CD14-positive monocyte (primary cell): Measurements from ENCODE around the gene ERBB3. TPM values are rescaled to one million over a fixed set of nuclear protein-coding genes. Genes with fewer than 3 reads are reported as not detected.

Experiments
- DNase-seq, 3 donors: peaks; one replicate each; pipeline ENCODE4 v3.0.0-alpha.2; 2011 to 2022
- H2AFZ ChIP-seq: 2 replicates; pipeline ENCODE4 v1.6.0; 2012; ENCODE audit warnings: mild to moderate bottlenecking, low read depth, low read length, inconsistent platforms; ENCODE audit not compliant: insufficient read depth, poor library complexity, severe bottlenecking
- H3K27ac ChIP-seq, 2 donors: 1 replicate in 1 of 2; 2 replicates in 1 of 2; pipeline ENCODE4 v1.5.1; 2012 to 2013; ENCODE audit warnings: low read length in 2 of 2, control low read depth in 1 of 2, inconsistent platforms in 1 of 2, low read depth in 1 of 2, mild to moderate bottlenecking in 1 of 2
- H3K27me3 ChIP-seq, 2 donors: one replicate each; pipeline versions ENCODE4 v1.6.0 to v1.6.1; 2011 to 2013; ENCODE audit warnings: low read length in 2 of 2; ENCODE audit not compliant: control insufficient read depth in 2 of 2, insufficient read depth in 2 of 2
- H3K36me3 ChIP-seq, 2 donors: replicated peaks in 1 of 2; 1 replicate in 1 of 2; 2 replicates in 1 of 2; pipeline versions ENCODE4 v1.5.1 to v1.6.1; 2012 to 2013; ENCODE audit warnings: low read length in 2 of 2, control low read depth in 1 of 2, inconsistent platforms in 1 of 2, mild to moderate bottlenecking in 1 of 2; ENCODE audit not compliant: insufficient read depth in 2 of 2, control insufficient read depth in 1 of 2
- H3K4me1 ChIP-seq, 2 donors: 1 replicate in 1 of 2; 2 replicates in 1 of 2; pipeline versions ENCODE4 v1.5.1 to v1.6.1; 2012 to 2013; ENCODE audit warnings: low read length in 2 of 2, control low read depth in 1 of 2, inconsistent platforms in 1 of 2, mild to moderate bottlenecking in 1 of 2, moderate library complexity in 1 of 2; ENCODE audit not compliant: insufficient read depth in 2 of 2, control insufficient read depth in 1 of 2
- H3K4me2 ChIP-seq: replicated peaks from 2 replicates; pipeline ENCODE3; 2012; ENCODE audit warnings: low read length, moderate library complexity, mild to moderate bottlenecking; ENCODE audit not compliant: poor library complexity, severe bottlenecking; ENCODE audit errors: extremely low read depth
- H3K4me3 ChIP-seq, 3 experiments: fragments of 200-600 bp in 1 of 3; sonication (generic) in 1 of 3; replicated peaks in 1 of 3; 1 replicate in 2 of 3; 2 replicates in 1 of 3; pipeline ENCODE4 v1.5.1; 2011 to 2013; ENCODE audit warnings: low read length in 3 of 3, mild to moderate bottlenecking in 3 of 3, control low read depth in 2 of 3, low read depth in 2 of 3, inconsistent platforms in 1 of 3, moderate library complexity in 1 of 3
- H3K79me2 ChIP-seq: 2 replicates; pipeline ENCODE4 v1.6.0; 2012; ENCODE audit warnings: mild to moderate bottlenecking, control low read depth, inconsistent platforms, low read length, moderate library complexity; ENCODE audit not compliant: insufficient read depth
- H3K9ac ChIP-seq: 2 replicates; pipeline ENCODE4 v1.6.0; 2017; ENCODE audit warnings: low read length, mild to moderate bottlenecking; ENCODE audit not compliant: insufficient read depth, poor library complexity, severe bottlenecking
- H3K9me3 ChIP-seq, 2 donors: replicated peaks in 1 of 2; 1 replicate in 1 of 2; 2 replicates in 1 of 2; pipeline versions ENCODE4 v1.5.1 to v1.6.1; 2012 to 2013; ENCODE audit warnings: low read length in 2 of 2, control low read depth in 1 of 2; ENCODE audit not compliant: control insufficient read depth in 1 of 2, insufficient read depth in 1 of 2
- H4K20me1 ChIP-seq: 2 replicates; pipeline ENCODE4 v1.6.0; 2012; ENCODE audit warnings: mild to moderate bottlenecking, low read length, control low read depth, moderate library complexity; ENCODE audit not compliant: insufficient read depth
- H3K27ac Mint-ChIP-seq, 7 donors: one replicate each; pipeline ENCODE4 v1.8.0; 2020; ENCODE audit warnings: mild to moderate bottlenecking in 7 of 7, mixed read lengths in 7 of 7, moderate library complexity in 6 of 7, inconsistent platforms in 2 of 7
- H3K27me3 Mint-ChIP-seq, 3 donors: one replicate each; pipeline ENCODE4 v1.8.0; 2021 to 2022; ENCODE audit warnings: low read depth in 3 of 3, mild to moderate bottlenecking in 3 of 3, mixed read lengths in 3 of 3, moderate library complexity in 3 of 3, inconsistent platforms in 1 of 3
- H3K36me3 Mint-ChIP-seq, 2 donors: one replicate each; pipeline ENCODE4 v1.8.0; 2020; ENCODE audit warnings: mixed read lengths in 2 of 2, inconsistent platforms in 1 of 2, mild to moderate bottlenecking in 1 of 2
- H3K4me1 Mint-ChIP-seq: one replicate; pipeline ENCODE4 v1.8.0; 2020; ENCODE audit warnings: mild to moderate bottlenecking, mixed read lengths
- H3K4me3 Mint-ChIP-seq, 2 donors: one replicate each; pipeline ENCODE4 v1.8.0; 2020; ENCODE audit warnings: mild to moderate bottlenecking in 2 of 2, mixed read lengths in 2 of 2, moderate library complexity in 1 of 2
- H3K9me3 Mint-ChIP-seq, 7 donors: one replicate each; pipeline ENCODE4 v1.8.0; 2020 to 2022; ENCODE audit warnings: mixed read lengths in 7 of 7, mild to moderate bottlenecking in 6 of 7, moderate library complexity in 6 of 7, inconsistent platforms in 2 of 7
- CTCF ChIP-seq: fragments of 200-600 bp; IDR thresholded peaks from one replicate; pipeline ENCODE4 v1.8.0; 2022; ENCODE audit warnings: antibody characterized with exemption, mild to moderate bottlenecking
- WGBS: methylation state at CpG from one replicate; pipeline ENCODE4 v1.1.5; 2013; ENCODE audit warnings: missing lambda C conversion rate; ENCODE audit not compliant: insufficient coverage; 5-methylcytosine and 5-hydroxymethylcytosine counted together
- intact Hi-C, 2 donors: fragments of 100-400 bp; cut with micrococcal nuclease; formaldehyde crosslinking; loops; one replicate each; pipeline versions ENCODE4 v1.15.0 to v1.15.1; 2023
- polyA plus RNA-seq, 3 donors: library from polyadenylated mRNA; depleted of rRNA in 1 of 3; unstranded in 2 of 3; stranded (reverse) in 1 of 3; fragments of 300-500 nt in 2 of 3; fragments of >200 nt in 1 of 3; fragmentation: Illumina TruSeq in 2 of 3; gene quantifications; 1 replicate in 2 of 3; 2 replicates in 1 of 3; pipeline ENCODE4 v1.2.3, GENCODE V29; 2012 to 2021

ERBB3 gene
- polyA plus RNA-seq, 3 donors = 0.01 TPM; not detected in 2

- Histone ChIP-seq H3K9ac (no peak overlapping the region), H3K4me1 (peaks cover 20 to 21% of the 10 kb centered on the region in 2 donors), H3K27ac (no peak overlapping the region), H3K27me3 (peaks cover 6 to 30% of the 10 kb centered on the region in 2 donors), H3K4me2 (peak overlapping the region; percentile 76), H3K36me3 (no peaks in the 10 kb centered on the region), H3K79me2 (no peaks in the 10 kb centered on the region), H2AFZ (peak overlapping the region; percentile 84), H4K20me1 (no peaks in the 10 kb centered on the region), H3K9me3 (no peaks in the 10 kb centered on the region), H3K4me3 (no peak overlapping the region)
- Mint-ChIP-seq H3K27me3 (peaks cover 18 to 48% (median 41%) of the 10 kb centered on the region in 3 donors), H3K36me3 (peaks cover 3 to 5% of the 10 kb centered on the region in 2 donors), H3K4me1 (peaks cover 19% of the 10 kb centered on the region), H3K27ac (no peak overlapping the region), H3K9me3 (peaks cover 0 to 5% (median 0%) of the 10 kb centered on the region in 7 donors), H3K4me3 (peak overlapping the region; percentile 84 to 93)
- intact Hi-C loops = no loop called here
- TF ChIP-seq CTCF = no peak
- DNase-seq = no peak
- no CpG with 5 or more reads among the region's 1 CpG for WGBS
Measured at GRCh38 chr12:56078427-56078826, 1.5 kb upstream of the ERBB3 start.

GRCh38 chr12:56078931-56079722 lies 838 bp upstream of the ERBB3 start:
- peak overlapping the region; percentile 84 to 93 for H3K4me3 Mint-ChIP-seq
- H3K9me3 Mint-ChIP-seq = peaks cover 0 to 5% (median 0%) of the 10 kb centered on the region in 7 donors
- Histone ChIP-seq H3K9ac (peak overlapping the region; percentile 7), H3K79me2 (no peaks in the 10 kb centered on the region), H3K4me1 (peaks cover 20 to 21% of the 10 kb centered on the region in 2 donors), H3K4me3 (peak overlapping the region; percentile 24 to 79 (median 47)), H3K4me2 (peak overlapping the region; percentile 76), H2AFZ (peak overlapping the region; percentile 84), H3K27ac (no peak overlapping the region), H3K9me3 (no peaks in the 10 kb centered on the region), H3K36me3 (no peaks in the 10 kb centered on the region), H3K27me3 (peaks cover 6 to 36% of the 10 kb centered on the region in 2 donors), H4K20me1 (no peaks in the 10 kb centered on the region)
- peak; percentile 83 for TF ChIP-seq CTCF
- DNase-seq = peak; percentile 62 to 66 (median 63)
- peak overlapping the region in 2 of 7 donors; percentile 37 to 63 for H3K27ac Mint-ChIP-seq
- H3K27me3 Mint-ChIP-seq = peaks cover 22 to 55% (median 42%) of the 10 kb centered on the region in 3 donors
- H3K36me3 Mint-ChIP-seq = peaks cover 3 to 5% of the 10 kb centered on the region in 2 donors
- peaks cover 19% of the 10 kb centered on the region for H3K4me1 Mint-ChIP-seq
- intact Hi-C loops = no loop called here
- 10% methylated on average over 21 of the region's 50 CpGs for WGBS
